HG03558 (cell line): Measurements from ENCODE around the gene PANK1.

ENCODE experiments used
- ATAC-seq: cut with Tn5 transposase; IDR thresholded peaks from one replicate; pipeline ENCODE4 v1.9.1; 2021; ENCODE audit warnings: moderate number of reproducible peaks; ENCODE audit not compliant: unreplicated experiment; ENCODE audit errors: extremely low read depth

Gene PANK1

GRCh38 chr10:89543841-89544240 is 101.2 kb downstream of the PANK1 start:
- no peak for ATAC-seq

- ATAC-seq: no peak
Observed at GRCh38 chr10:89540420-89540949, 104.6 kb downstream of the PANK1 start.

- ATAC-seq: no peak
Observed at GRCh38 chr10:89537364-89537763, 107.7 kb downstream of the PANK1 start.

GRCh38 chr10:89536013-89536354 is 109.1 kb downstream of the PANK1 start:
- no peak for ATAC-seq

GRCh38 chr10:89535171-89536012 is 109.7 kb downstream of the PANK1 start, which contains the start of gene SLC16A12:
Gene SLC16A12, minus strand, starts transcription at chr10:89535594. Its CDS starts 73,016 bp downstream, at chr10:89462578.
- no peak for ATAC-seq

GRCh38 chr10:89534826-89535166 is 110.2 kb downstream of the PANK1 start:
- ATAC-seq: no peak
